Loucy (cell line): ENCODE data around the gene LHFPL6.

Experiments used
- CTCF ChIP-seq: fragments of 200-600 bp; sonication (generic); conservative IDR thresholded peaks from 2 replicates; pipeline ENCODE4 v1.5.1; 2014; ENCODE audit warnings: mild to moderate bottlenecking, antibody characterized with exemption, low read length
- EZH2phosphoT487 ChIP-seq: fragments of 200-600 bp; IDR thresholded peaks from 2 replicates; pipeline ENCODE4 v1.6.1; 2018; ENCODE audit warnings: antibody characterized with exemption, mild to moderate bottlenecking, moderate library complexity, borderline replicate concordance

- TF ChIP-seq CTCF: no peak
- no peak for TF ChIP-seq EZH2phosphoT487
Measured at GRCh38 chr13:39365879-39366278, 237.1 kb downstream of the LHFPL6 start.
